ENCODE measurements around the gene PPIB.

The PPIB gene

GRCh38 chr15:64162869-64163658, at the start of gene PPIB:
Gene PPIB (minus strand): TSS chr15:64163022. CDS start chr15:64162986, 36 bp downstream.
- peak; percentile 99 for DNase-seq (ENCODE audit: low spot score)

- no peak for DNase-seq (ENCODE audit: low spot score)
These were observed 48.9 kb upstream of the PPIB start for GRCh38 chr15:64211696-64212095.

- DNase-seq (ENCODE audit: low spot score) = no peak
These were observed 47.5 kb upstream of the PPIB start for GRCh38 chr15:64210371-64210770.

- DNase-seq (ENCODE audit: low spot score) = peak; percentile 35
These were observed 47.0 kb upstream of the PPIB start for GRCh38 chr15:64209680-64210334.

GRCh38 chr15:64205202-64205601, 42.4 kb upstream of the PPIB start:
- no peak for DNase-seq (ENCODE audit: low spot score)

GRCh38 chr15:64197425-64197824, 34.6 kb upstream of the PPIB start:
- DNase-seq (ENCODE audit: low spot score) = no peak

GRCh38 chr15:64193971-64194370, 31.1 kb upstream of the PPIB start:
- DNase-seq (ENCODE audit: low spot score) = no peak

GRCh38 chr15:64191971-64192830, 29.4 kb upstream of the PPIB start:
- no peak for DNase-seq (ENCODE audit: low spot score)

- DNase-seq (ENCODE audit: low spot score) = no peak
These were observed 24.8 kb upstream of the PPIB start for GRCh38 chr15:64187396-64188191.

GRCh38 chr15:64185146-64185911, 22.5 kb upstream of the PPIB start:
- no peak for DNase-seq (ENCODE audit: low spot score)

- DNase-seq (ENCODE audit: low spot score) = no peak
These were observed 20.1 kb upstream of the PPIB start for GRCh38 chr15:64182859-64183370.

- DNase-seq (ENCODE audit: low spot score) = no peak
These were observed 17.5 kb upstream of the PPIB start for GRCh38 chr15:64180235-64180824.

GRCh38 chr15:64166102-64166890, 3.5 kb upstream of the PPIB start:
- DNase-seq (ENCODE audit: low spot score) = no peak

GRCh38 chr15:64164436-64164835, 1.6 kb upstream of the PPIB start:
- DNase-seq (ENCODE audit: low spot score) = no peak

- no peak for DNase-seq (ENCODE audit: low spot score)
These were observed 989 bp upstream of the PPIB start for GRCh38 chr15:64163659-64164362.

GRCh38 chr15:64162478-64162868, 349 bp downstream of the PPIB start:
- DNase-seq (ENCODE audit: low spot score) = no peak

GRCh38 chr15:64161688-64162477, 939 bp downstream of the PPIB start:
- DNase-seq (ENCODE audit: low spot score) = no peak

Data from LoVo (cell line).